ENCODE data around the gene NEURL4.

DNA sequence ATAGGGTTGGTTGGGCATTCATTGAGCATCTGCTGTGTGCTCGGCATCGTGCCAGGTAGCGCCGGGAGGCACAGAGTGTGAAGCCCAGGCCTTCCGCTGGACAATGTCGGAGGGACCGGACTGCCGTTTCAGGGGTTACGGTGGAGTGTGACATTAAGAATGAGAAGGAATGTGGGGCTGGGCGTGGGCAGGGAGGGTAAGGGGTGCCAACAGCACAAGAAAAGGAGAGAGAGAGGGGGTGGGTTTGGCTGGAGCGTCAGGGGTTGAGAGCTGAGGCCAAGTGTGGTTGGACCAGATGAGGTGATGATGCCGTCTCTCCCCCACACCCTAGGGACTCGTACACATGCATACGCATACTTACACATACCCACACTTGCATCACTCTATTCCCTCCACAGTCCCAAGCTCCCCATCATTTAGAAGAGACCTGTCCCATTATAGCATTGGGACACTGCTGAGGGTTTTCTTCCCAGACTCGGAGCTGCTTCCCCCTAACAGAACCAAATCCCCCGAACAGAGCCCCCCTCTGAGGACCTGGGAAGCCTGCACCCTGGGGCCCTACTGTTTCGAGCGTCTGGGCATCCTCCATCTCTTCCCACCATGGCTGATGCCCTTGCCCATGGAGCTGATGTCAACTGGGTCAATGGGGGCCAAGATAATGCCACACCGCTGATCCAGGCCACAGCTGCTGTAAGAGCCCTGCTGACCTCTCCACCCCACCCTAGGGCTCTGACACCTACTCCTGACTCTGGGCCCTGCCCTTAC lies 19.5 kb upstream of the NEURL4 start:
- TF ChIP-seq SPI1 (IDR thresholded peaks at IDR 0.05; ENCODE audit: borderline replicate concordance, low read depth): no peak
- TF ChIP-seq, protein P1, sequence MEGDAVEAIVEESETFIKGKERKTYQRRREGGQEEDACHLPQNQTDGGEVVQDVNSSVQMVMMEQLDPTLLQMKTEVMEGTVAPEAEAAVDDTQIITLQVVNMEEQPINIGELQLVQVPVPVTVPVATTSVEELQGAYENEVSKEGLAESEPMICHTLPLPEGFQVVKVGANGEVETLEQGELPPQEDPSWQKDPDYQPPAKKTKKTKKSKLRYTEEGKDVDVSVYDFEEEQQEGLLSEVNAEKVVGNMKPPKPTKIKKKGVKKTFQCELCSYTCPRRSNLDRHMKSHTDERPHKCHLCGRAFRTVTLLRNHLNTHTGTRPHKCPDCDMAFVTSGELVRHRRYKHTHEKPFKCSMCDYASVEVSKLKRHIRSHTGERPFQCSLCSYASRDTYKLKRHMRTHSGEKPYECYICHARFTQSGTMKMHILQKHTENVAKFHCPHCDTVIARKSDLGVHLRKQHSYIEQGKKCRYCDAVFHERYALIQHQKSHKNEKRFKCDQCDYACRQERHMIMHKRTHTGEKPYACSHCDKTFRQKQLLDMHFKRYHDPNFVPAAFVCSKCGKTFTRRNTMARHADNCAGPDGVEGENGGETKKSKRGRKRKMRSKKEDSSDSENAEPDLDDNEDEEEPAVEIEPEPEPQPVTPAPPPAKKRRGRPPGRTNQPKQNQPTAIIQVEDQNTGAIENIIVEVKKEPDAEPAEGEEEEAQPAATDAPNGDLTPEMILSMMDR (IDR thresholded peaks at IDR 0.05; ENCODE audit: insufficient read depth, low read length): no peak

Measured in HL-60 (cell line).